OCI-LY7 (cell line): ENCODE results near the gene AFTPH. TPM values are rescaled to one million over a fixed set of nuclear protein-coding genes. Genes with fewer than 3 reads are reported as not detected.

Source experiments
- BruUV-seq: library from RNA; stranded (reverse); fragments of 400-500 nt; replicated peaks from 2 replicates; lab custom pipeline; 2021; lab: Mats Ljungman, UMichigan
- CTCF ChIA-PET: fragments of 300-600 bp; sonication (Branson Sonifier 250); formaldehyde crosslinking; loops from one replicate; lab custom pipeline; 2022; ENCODE audit warnings: antibody characterized with exemption; ENCODE audit not compliant: unreplicated experiment; lab: Charles Lee
- POLR2A ChIA-PET: fragments of 300-600 bp; sonication (Branson Sonifier 250); formaldehyde crosslinking; loops from one replicate; lab custom pipeline; 2022; ENCODE audit warnings: antibody characterized with exemption; lab: Charles Lee
- DNase-seq: peaks from one replicate; pipeline ENCODE4 v3.0.0-alpha.2; 2015; ENCODE audit warnings: low spot score
- H2AFZ ChIP-seq: fragments of 200-600 bp; sonication (generic), shearing (Covaris generic); 2 replicates; pipeline ENCODE4 v1.6.1; 2014; ENCODE audit warnings: mild to moderate bottlenecking, antibody characterized with exemption, low read length, moderate library complexity
- H3K27ac ChIP-seq: fragments of 200-600 bp; sonication (generic); 2 replicates; pipeline ENCODE4 v1.5.1; 2014; ENCODE audit warnings: mixed run types, low read depth, mild to moderate bottlenecking, moderate library complexity, low read length, inconsistent platforms; ENCODE audit not compliant: poor library complexity, severe bottlenecking
- H3K36me3 ChIP-seq: fragments of 200-600 bp; sonication (generic); 2 replicates; pipeline ENCODE4 v1.6.1; 2014; ENCODE audit warnings: mild to moderate bottlenecking, antibody characterized with exemption, low read length, moderate library complexity, mixed read lengths; ENCODE audit not compliant: insufficient read depth
- H3K4me1 ChIP-seq: fragments of 200-600 bp; sonication (generic); 2 replicates; pipeline ENCODE4 v1.5.1; 2014; ENCODE audit warnings: mild to moderate bottlenecking, low read length; ENCODE audit not compliant: insufficient read depth, poor library complexity, severe bottlenecking
- H3K4me2 ChIP-seq: fragments of 200-600 bp; sonication (generic); 2 replicates; pipeline ENCODE4 v1.6.1; 2014; ENCODE audit warnings: mild to moderate bottlenecking, low read length
- H3K4me3 ChIP-seq: fragments of 200-600 bp; sonication (generic); 2 replicates; pipeline ENCODE4 v1.5.1; 2014; ENCODE audit warnings: mild to moderate bottlenecking, low read depth, low read length; ENCODE audit not compliant: poor library complexity, severe bottlenecking
- H3K79me2 ChIP-seq: fragments of 200-600 bp; sonication (generic); 2 replicates; pipeline ENCODE4 v1.6.1; 2016; ENCODE audit warnings: low read depth, mild to moderate bottlenecking, low read length, moderate library complexity, mixed read lengths; ENCODE audit not compliant: insufficient read depth
- H3K9me2 ChIP-seq: fragments of 200-600 bp; sonication (generic); 2 replicates; pipeline ENCODE4 v1.6.1; 2016; ENCODE audit warnings: mild to moderate bottlenecking, low read length, mixed read lengths; ENCODE audit not compliant: insufficient read depth
- H3K9me3 ChIP-seq: fragments of 200-600 bp; sonication (generic); 2 replicates; pipeline ENCODE4 v1.6.1; 2014; ENCODE audit warnings: mild to moderate bottlenecking, mixed run types, low read length, mixed read lengths
- H4K20me1 ChIP-seq: fragments of 200-600 bp; sonication (generic); 2 replicates; pipeline ENCODE4 v1.6.1; 2014; ENCODE audit warnings: mild to moderate bottlenecking, antibody characterized with exemption, low read length, moderate library complexity, mixed read lengths; ENCODE audit not compliant: insufficient read depth
- CTCF ChIP-seq: fragments of 200-600 bp; sonication (generic); conservative IDR thresholded peaks from 2 replicates; pipeline ENCODE4 v1.5.1; 2014; ENCODE audit warnings: mild to moderate bottlenecking, antibody characterized with exemption, low read length, moderate library complexity, mixed read lengths
- EZH2phosphoT487 ChIP-seq: fragments of 200-600 bp; sonication (generic); IDR thresholded peaks from 2 replicates; pipeline ENCODE4 v1.6.1; 2018; ENCODE audit warnings: low read depth, borderline replicate concordance, mild to moderate bottlenecking, mixed run types, antibody characterized with exemption, low read length, moderate library complexity, mixed read lengths
- intact Hi-C: fragments of 100-400 bp; cut with micrococcal nuclease; formaldehyde crosslinking; loops from one replicate; pipeline ENCODE4 v1.10.0; 2022; ENCODE audit not compliant: unreplicated experiment
- total RNA-seq, 2 experiments: library from RNA; depleted of rRNA in 1 of 2; stranded (reverse); fragments of >200 nt in 1 of 2; shearing (Covaris generic) in 1 of 2; gene quantifications; 2 replicates each; pipeline ENCODE4 v1.2.3, GENCODE V29; 2014 to 2022

Gene AFTPH
- total RNA-seq, 2 experiments from 2014 or later, result 30.0 to 40.6 TPM

DNA sequence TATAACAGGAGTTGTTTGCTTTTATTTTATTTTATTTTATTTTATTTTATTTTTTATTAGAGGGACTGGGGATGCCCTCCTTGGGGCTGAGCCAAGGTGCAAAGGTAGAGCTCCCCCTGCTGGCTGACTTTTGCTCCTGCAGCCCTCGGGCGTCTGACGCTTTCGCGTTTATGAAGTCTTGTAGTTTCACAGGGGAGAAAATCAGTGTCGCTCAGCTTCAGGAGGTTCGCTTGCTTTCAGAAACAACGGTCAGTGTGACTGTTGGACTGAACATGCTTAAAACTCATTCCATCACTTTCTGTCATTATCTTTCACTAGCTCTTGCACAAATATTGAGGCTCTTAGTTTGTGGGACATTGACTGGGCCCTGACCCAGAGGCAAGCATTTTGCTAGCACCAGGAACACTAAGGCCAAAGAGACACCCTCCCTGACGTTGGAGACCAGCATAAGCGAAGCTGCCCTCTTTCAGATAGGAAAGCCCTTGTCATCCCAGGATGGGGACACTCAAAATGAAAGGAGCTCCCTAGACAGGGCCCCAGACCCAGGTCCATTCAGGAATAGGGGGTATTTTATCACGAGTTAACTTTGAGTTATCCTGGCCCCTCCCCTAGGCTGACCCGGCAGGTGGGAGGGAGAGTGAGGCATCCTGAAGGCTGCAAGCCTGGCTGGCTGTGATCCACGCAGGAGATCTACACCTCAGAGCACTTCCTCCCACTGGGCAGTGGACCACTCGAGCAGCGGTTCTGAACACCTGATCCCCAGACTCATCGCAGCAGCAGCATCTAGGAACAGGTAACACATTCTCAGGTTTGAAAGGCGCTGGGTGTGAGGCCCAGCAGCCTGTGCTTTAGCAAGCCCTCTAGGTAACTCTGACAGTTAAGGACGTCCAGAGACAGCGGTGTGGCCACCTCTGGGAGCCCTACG is 35.8 kb upstream of the AFTPH start:
- TF ChIP-seq EZH2phosphoT487 (no peak), CTCF (peak; percentile 98)
- Histone ChIP-seq H3K9me2 (no peaks in the 10 kb centered on the region), H3K4me3 (no peak overlapping the region), H4K20me1 (no peaks in the 10 kb centered on the region), H3K79me2 (no peaks in the 10 kb centered on the region), H2AFZ (no peak overlapping the region), H3K4me2 (no peak overlapping the region), H3K27ac (no peak overlapping the region), H3K36me3 (no peaks in the 10 kb centered on the region), H3K9me3 (no peaks in the 10 kb centered on the region), H3K4me1 (no peaks in the 10 kb centered on the region)
- CTCF ChIA-PET, result interaction anchor here (0.6 to 0.9 kb wide), 5 partner anchors 18 to 160 kb away, joined by 3 to 6 read pairs (median 3); no protein-coding TSS in a partner anchor
- DNase-seq, result peak; percentile 80
- intact Hi-C loops, result loop anchor here (1.0 kb wide), 2 partner anchors 157 to 439 kb away; no protein-coding TSS in a partner anchor
- POLR2A ChIA-PET, result interaction anchor here (0.6 to 1.1 kb wide), 3 partner anchors 33 to 646 kb away, joined by 3 read pairs; no protein-coding TSS in a partner anchor
- no TSS peak for BruUV-seq

DNA sequence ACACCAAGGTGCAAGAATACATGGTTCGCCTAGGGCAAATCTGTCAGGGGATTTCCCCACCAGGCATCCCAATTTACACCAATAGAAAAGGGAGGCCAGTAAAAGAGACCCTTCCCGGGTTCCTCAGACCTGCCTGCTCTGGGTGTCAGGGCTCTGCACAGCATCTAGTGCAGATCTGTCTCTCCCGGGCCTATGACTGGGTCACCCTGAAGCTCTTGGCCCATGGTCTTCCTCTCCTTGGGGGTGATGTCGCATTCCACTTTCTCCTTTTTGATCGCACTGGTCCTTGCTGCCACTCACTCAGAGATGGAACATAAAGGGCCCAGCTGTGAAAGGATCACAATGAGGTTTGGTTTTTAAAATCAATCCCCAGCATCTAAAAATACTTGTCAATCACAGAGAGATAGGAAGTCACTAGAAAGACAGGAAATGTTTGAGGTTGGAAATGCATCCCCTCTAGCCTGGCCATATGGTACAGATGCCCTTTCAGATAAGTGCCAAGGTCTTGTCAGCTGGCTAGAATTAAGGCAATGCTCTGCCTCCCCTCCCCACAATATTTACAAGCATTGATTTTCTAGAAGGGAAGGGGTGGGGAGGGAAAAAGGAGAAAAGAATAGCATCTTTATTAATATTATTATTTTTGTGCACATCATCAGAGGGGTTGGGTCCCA is 34.9 kb upstream of the AFTPH start:
- Histone ChIP-seq H2AFZ (no peak overlapping the region), H3K27ac (no peak overlapping the region), H3K4me3 (no peak overlapping the region), H3K9me3 (no peaks in the 10 kb centered on the region), H4K20me1 (no peaks in the 10 kb centered on the region), H3K9me2 (no peaks in the 10 kb centered on the region), H3K4me2 (no peak overlapping the region), H3K4me1 (no peaks in the 10 kb centered on the region), H3K36me3 (no peaks in the 10 kb centered on the region), H3K79me2 (no peaks in the 10 kb centered on the region)
- no peak for DNase-seq
- intact Hi-C loops, result no loop called here
- no peak for TF ChIP-seq CTCF
- no peak for TF ChIP-seq EZH2phosphoT487
- ChIA-PET POLR2A (no interaction called here), CTCF (interaction anchor here (1.0 kb wide), 1 partner anchor 158 kb away, joined by 3 read pairs; no protein-coding TSS in a partner anchor)
- BruUV-seq, result no TSS peak
